HG03432 (cell line): ENCODE measurements around the gene ERC2.

Source experiments
- ATAC-seq: cut with Tn5 transposase; IDR thresholded peaks from one replicate; pipeline ENCODE4 v1.9.1; 2021; ENCODE audit warnings: mild to moderate bottlenecking, moderate library complexity; ENCODE audit not compliant: unreplicated experiment

Gene ERC2

GRCh38 chr3:55775366-55776154 lies 692.7 kb downstream of the ERC2 start:
- no peak for ATAC-seq

GRCh38 chr3:55774856-55775255 lies 693.4 kb downstream of the ERC2 start:
- no peak for ATAC-seq

GRCh38 chr3:55771503-55771902 lies 696.8 kb downstream of the ERC2 start:
- ATAC-seq: no peak

GRCh38 chr3:55770077-55770476 lies 698.2 kb downstream of the ERC2 start:
- no peak for ATAC-seq

GRCh38 chr3:55766753-55767152 lies 701.5 kb downstream of the ERC2 start:
- ATAC-seq: no peak

- ATAC-seq: no peak
These were observed 702.2 kb downstream of the ERC2 start for GRCh38 chr3:55765906-55766701.

- no peak for ATAC-seq
These were observed 702.9 kb downstream of the ERC2 start for GRCh38 chr3:55765398-55765797.

- ATAC-seq: no peak
These were observed 711.3 kb downstream of the ERC2 start for GRCh38 chr3:55756976-55757375.

- ATAC-seq: no peak
These were observed 712.6 kb downstream of the ERC2 start for GRCh38 chr3:55755516-55756205.

- ATAC-seq: no peak
These were observed 715.4 kb downstream of the ERC2 start for GRCh38 chr3:55752911-55753310.

- no peak for ATAC-seq
These were observed 716.5 kb downstream of the ERC2 start for GRCh38 chr3:55751730-55752129.

- no peak for ATAC-seq
These were observed 717.7 kb downstream of the ERC2 start for GRCh38 chr3:55750525-55750924.

GRCh38 chr3:55749036-55749435 lies 719.2 kb downstream of the ERC2 start:
- ATAC-seq: no peak

GRCh38 chr3:55746808-55747413 lies 721.4 kb downstream of the ERC2 start:
- no peak for ATAC-seq

GRCh38 chr3:55742832-55743136 lies 725.5 kb downstream of the ERC2 start:
- no peak for ATAC-seq

GRCh38 chr3:55742022-55742831 lies 726.0 kb downstream of the ERC2 start:
- ATAC-seq: no peak

- no peak for ATAC-seq
These were observed 731.1 kb downstream of the ERC2 start for GRCh38 chr3:55737186-55737585.

GRCh38 chr3:55735976-55736375 lies 732.3 kb downstream of the ERC2 start:
- no peak for ATAC-seq

GRCh38 chr3:55731741-55732140 lies 736.5 kb downstream of the ERC2 start:
- no peak for ATAC-seq

GRCh38 chr3:55729546-55729945 lies 738.7 kb downstream of the ERC2 start:
- no peak for ATAC-seq
